ENCODE results near the gene ARMC6.

The ARMC6 gene

GRCh38 chr19:19079571-19079970, 46.2 kb downstream of the ARMC6 start:
- Histone ChIP-seq H3F3A (ENCODE audit: insufficient read depth) (no peaks in the 10 kb centered on the region), H3K27me3 (ENCODE audit: low read length) (no peaks in the 10 kb centered on the region), H3K36me3 (ENCODE audit: low read length) (no peaks in the 10 kb centered on the region), H3K9me3 (ENCODE audit: insufficient read depth, low read length) (no peaks in the 10 kb centered on the region), H3K4me3 (ENCODE audit: insufficient read depth, low read length, poor library complexity, severe bottlenecking) (no peak overlapping the region), H3K4me2 (ENCODE audit: low read depth, low read length, poor library complexity, severe bottlenecking) (no peak overlapping the region), H2AFZ (ENCODE audit: low read depth, low read length, severe bottlenecking) (no peak overlapping the region), H3K9me2 (replicated peaks; ENCODE audit: insufficient read depth, low read length) (no peaks in the 10 kb centered on the region), H3K27ac (ENCODE audit: low read depth, low read length) (no peak overlapping the region), H3K9ac (ENCODE audit: low read length) (no peak overlapping the region), H3K79me2 (ENCODE audit: insufficient read depth, low read length) (0 out of 2 replicates have a peak, but pooled peaks cover 3% of the 10 kb centered on the region), H4K20me1 (ENCODE audit: low read depth, low read length) (no peaks in the 10 kb centered on the region)
- TF ChIP-seq EZH2phosphoT487 (conservative IDR thresholded peaks at IDR 0.05; ENCODE audit: low read length), result no peak
- no peak for TF ChIP-seq CTCF (IDR thresholded peaks at IDR 0.05; ENCODE audit: insufficient read depth, low read length, poor library complexity, severe bottlenecking)

DNA sequence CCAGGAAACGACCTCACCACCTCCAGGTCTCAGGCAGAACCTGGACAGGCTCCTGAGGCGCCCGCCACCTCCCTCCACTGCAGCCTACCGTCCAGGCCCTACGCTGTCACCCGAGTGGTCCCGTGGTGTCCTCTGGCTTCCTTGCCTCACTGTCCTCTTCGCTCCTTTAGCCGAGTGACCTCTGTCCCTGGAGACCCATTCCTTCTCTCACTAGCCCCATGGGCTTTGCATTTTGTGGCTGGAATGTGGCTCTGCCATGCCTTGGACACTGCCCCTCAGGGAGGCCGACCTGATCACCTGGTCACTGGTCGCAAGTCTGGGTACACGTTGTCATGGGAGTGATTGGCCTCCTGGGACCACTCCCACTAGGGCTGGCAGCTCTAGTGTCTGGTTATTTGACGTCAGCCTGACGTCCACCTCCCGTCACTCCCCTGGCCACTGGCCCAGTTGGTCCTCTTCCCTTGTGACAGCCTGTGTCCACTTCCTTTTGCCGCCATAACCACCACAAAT, 48.3 kb downstream of the ARMC6 start:
- no peaks in the 10 kb centered on the region for H3F3A ChIP-seq (ENCODE audit: insufficient read depth)
- no peak for TF ChIP-seq CTCF (IDR thresholded peaks at IDR 0.05; ENCODE audit: insufficient read depth, low read length, poor library complexity, severe bottlenecking)
- TF ChIP-seq EZH2phosphoT487 (conservative IDR thresholded peaks at IDR 0.05; ENCODE audit: low read length), result no peak
- no peak overlapping the region for H3K4me2 ChIP-seq (ENCODE audit: low read depth, low read length, poor library complexity, severe bottlenecking)
- H3K9ac ChIP-seq (ENCODE audit: low read length), result no peak overlapping the region
- no peak overlapping the region for H3K27ac ChIP-seq (ENCODE audit: low read depth, low read length)
- no peaks in the 10 kb centered on the region for H3K36me3 ChIP-seq (ENCODE audit: low read length)
- H3K9me2 ChIP-seq (replicated peaks; ENCODE audit: insufficient read depth, low read length), result no peaks in the 10 kb centered on the region
- no peaks in the 10 kb centered on the region for H3K79me2 ChIP-seq (ENCODE audit: insufficient read depth, low read length)
- no peaks in the 10 kb centered on the region for H3K27me3 ChIP-seq (ENCODE audit: low read length)
- H4K20me1 ChIP-seq (ENCODE audit: low read depth, low read length), result no peaks in the 10 kb centered on the region
- H2AFZ ChIP-seq (ENCODE audit: low read depth, low read length, severe bottlenecking), result no peak overlapping the region
- no peaks in the 10 kb centered on the region for H3K9me3 ChIP-seq (ENCODE audit: insufficient read depth, low read length)
- H3K4me3 ChIP-seq (ENCODE audit: insufficient read depth, low read length, poor library complexity, severe bottlenecking), result no peak overlapping the region

- no peak for TF ChIP-seq EZH2phosphoT487 (conservative IDR thresholded peaks at IDR 0.05; ENCODE audit: low read length)
- TF ChIP-seq CTCF (IDR thresholded peaks at IDR 0.05; ENCODE audit: insufficient read depth, low read length, poor library complexity, severe bottlenecking), result no peak
- Histone ChIP-seq H3K79me2 (ENCODE audit: insufficient read depth, low read length) (no peaks in the 10 kb centered on the region), H3K9ac (ENCODE audit: low read length) (no peak overlapping the region), H3K36me3 (ENCODE audit: low read length) (no peaks in the 10 kb centered on the region), H3K4me3 (ENCODE audit: insufficient read depth, low read length, poor library complexity, severe bottlenecking) (no peak overlapping the region), H4K20me1 (ENCODE audit: low read depth, low read length) (no peaks in the 10 kb centered on the region), H3K9me2 (replicated peaks; ENCODE audit: insufficient read depth, low read length) (no peaks in the 10 kb centered on the region), H3F3A (ENCODE audit: insufficient read depth) (no peaks in the 10 kb centered on the region), H2AFZ (ENCODE audit: low read depth, low read length, severe bottlenecking) (no peak overlapping the region), H3K9me3 (ENCODE audit: insufficient read depth, low read length) (no peaks in the 10 kb centered on the region), H3K4me2 (ENCODE audit: low read depth, low read length, poor library complexity, severe bottlenecking) (no peak overlapping the region), H3K27me3 (ENCODE audit: low read length) (no peaks in the 10 kb centered on the region), H3K27ac (ENCODE audit: low read depth, low read length) (no peak overlapping the region)
Measured at GRCh38 chr19:19083413-19084178, 50.2 kb downstream of the ARMC6 start.

All from SU-DHL-6 (cell line).